Loucy (cell line): ENCODE results near the gene DNAJC11.

Source experiments
- H2AFZ ChIP-seq: fragments of 200-600 bp; sonication (generic); 2 replicates; pipeline ENCODE4 v1.6.0; 2016; ENCODE audit warnings: antibody characterized with exemption, mild to moderate bottlenecking, low read length, moderate library complexity
- H3F3A ChIP-seq: fragments of 200-600 bp; 2 replicates; pipeline ENCODE4 v1.6.0; 2016; ENCODE audit warnings: antibody characterized with exemption, low read depth, mild to moderate bottlenecking
- H3K27me3 ChIP-seq: fragments of 200-600 bp; sonication (generic); 2 replicates; pipeline ENCODE4 v1.6.1; 2014; ENCODE audit warnings: low read length, mild to moderate bottlenecking; ENCODE audit not compliant: insufficient read depth, poor library complexity, severe bottlenecking
- H3K36me3 ChIP-seq: fragments of 200-600 bp; sonication (generic); 2 replicates; pipeline ENCODE4 v1.6.1; 2016; ENCODE audit warnings: low read length; ENCODE audit not compliant: insufficient read depth
- H3K4me1 ChIP-seq: fragments of 200-600 bp; sonication (generic); 2 replicates; pipeline ENCODE4 v1.5.1; 2014; ENCODE audit warnings: low read length, mild to moderate bottlenecking; ENCODE audit not compliant: insufficient read depth, poor library complexity, severe bottlenecking
- H3K4me2 ChIP-seq: fragments of 200-600 bp; sonication (generic); 2 replicates; pipeline ENCODE4 v1.6.0; 2014; ENCODE audit warnings: antibody characterized with exemption, low read length, low read depth, mild to moderate bottlenecking; ENCODE audit not compliant: poor library complexity, severe bottlenecking
- H3K4me3 ChIP-seq: fragments of 200-600 bp; sonication (generic); 2 replicates; pipeline ENCODE4 v1.5.1; 2014; ENCODE audit warnings: low read length, mild to moderate bottlenecking, mixed read lengths; ENCODE audit not compliant: poor library complexity, severe bottlenecking
- H3K79me2 ChIP-seq: fragments of 200-600 bp; sonication (generic); 2 replicates; pipeline ENCODE4 v1.6.1; 2014; ENCODE audit warnings: low read length; ENCODE audit not compliant: insufficient read depth
- H3K9ac ChIP-seq: fragments of 200-600 bp; sonication (generic); 2 replicates; pipeline ENCODE4 v1.6.0; 2014; ENCODE audit warnings: mild to moderate bottlenecking, low read depth, low read length, moderate library complexity; ENCODE audit not compliant: poor library complexity, severe bottlenecking
- H3K9me2 ChIP-seq: fragments of 200-600 bp; sonication (generic); replicated peaks from 2 replicates; pipeline ENCODE4 v1.6.1; 2016; ENCODE audit warnings: low read depth, low read length, mixed read lengths
- H3K9me3 ChIP-seq: fragments of 200-600 bp; sonication (generic); 2 replicates; pipeline ENCODE4 v1.6.1; 2014; ENCODE audit warnings: mild to moderate bottlenecking, antibody characterized with exemption, low read length, low read depth; ENCODE audit not compliant: insufficient read depth
- H4K20me1 ChIP-seq: fragments of 200-600 bp; sonication (generic); 2 replicates; pipeline ENCODE4 v1.6.0; 2014; ENCODE audit warnings: antibody characterized with exemption, low read length, mild to moderate bottlenecking; ENCODE audit not compliant: insufficient read depth, poor library complexity, severe bottlenecking
- CTCF ChIP-seq: fragments of 200-600 bp; sonication (generic); conservative IDR thresholded peaks from 2 replicates; pipeline ENCODE4 v1.5.1; 2014; ENCODE audit warnings: mild to moderate bottlenecking, antibody characterized with exemption, low read length
- EZH2phosphoT487 ChIP-seq: fragments of 200-600 bp; IDR thresholded peaks from 2 replicates; pipeline ENCODE4 v1.6.1; 2018; ENCODE audit warnings: antibody characterized with exemption, mild to moderate bottlenecking, moderate library complexity, borderline replicate concordance

Gene DNAJC11

GRCh38 chr1:6738987-6739676 is 37.5 kb upstream of the DNAJC11 start:
- TF ChIP-seq CTCF (no peak), EZH2phosphoT487 (no peak)
- no peaks in the 10 kb centered on the region for H3K27me3 ChIP-seq
- no peaks in the 10 kb centered on the region for H3K9me2 ChIP-seq
- no peaks in the 10 kb centered on the region for H4K20me1 ChIP-seq
- H3F3A ChIP-seq: no peaks in the 10 kb centered on the region
- H3K9ac ChIP-seq: no peak overlapping the region
- H3K4me2 ChIP-seq: no peak overlapping the region
- H3K4me1 ChIP-seq: no peaks in the 10 kb centered on the region
- no peak overlapping the region for H2AFZ ChIP-seq
- H3K79me2 ChIP-seq: no peaks in the 10 kb centered on the region
- no peaks in the 10 kb centered on the region for H3K9me3 ChIP-seq
- H3K4me3 ChIP-seq: no peak overlapping the region
- no peaks in the 10 kb centered on the region for H3K36me3 ChIP-seq

GRCh38 chr1:6732942-6733341 is 31.3 kb upstream of the DNAJC11 start:
- Histone ChIP-seq H3K27me3 (no peaks in the 10 kb centered on the region), H3K9me2 (no peaks in the 10 kb centered on the region), H4K20me1 (no peaks in the 10 kb centered on the region)

GRCh38 chr1:6731905-6732304 is 30.3 kb upstream of the DNAJC11 start:
- no peaks in the 10 kb centered on the region for H3K79me2 ChIP-seq

More at GRCh38 chr1:6732942-6733341, 31.3 kb upstream of the DNAJC11 start:
- no peaks in the 10 kb centered on the region for H3K79me2 ChIP-seq
- H3K4me3 ChIP-seq: no peak overlapping the region
- no peak overlapping the region for H2AFZ ChIP-seq
- TF ChIP-seq CTCF: no peak
- H3K9ac ChIP-seq: no peak overlapping the region
- H3F3A ChIP-seq: no peaks in the 10 kb centered on the region
- H3K4me1 ChIP-seq: no peaks in the 10 kb centered on the region
- no peaks in the 10 kb centered on the region for H3K36me3 ChIP-seq
- no peaks in the 10 kb centered on the region for H3K9me3 ChIP-seq
- H3K4me2 ChIP-seq: no peak overlapping the region

More at GRCh38 chr1:6731905-6732304, 30.3 kb upstream of the DNAJC11 start:
- Histone ChIP-seq H3K9me2 (no peaks in the 10 kb centered on the region), H3K9me3 (no peaks in the 10 kb centered on the region), H4K20me1 (no peaks in the 10 kb centered on the region), H3K27me3 (no peaks in the 10 kb centered on the region), H3K4me1 (no peaks in the 10 kb centered on the region), H3F3A (no peaks in the 10 kb centered on the region), H2AFZ (no peak overlapping the region), H3K9ac (no peak overlapping the region), H3K4me3 (no peak overlapping the region), H3K4me2 (no peak overlapping the region), H3K36me3 (no peaks in the 10 kb centered on the region)
- TF ChIP-seq CTCF (no peak), EZH2phosphoT487 (no peak)
